Lower leg skin (tissue), 3 donors: ENCODE measurements around the gene MTHFD1L.

Source experiments
- CTCF ChIP-seq, 3 donors: fragments of 450-650 bp; IDR thresholded peaks; one replicate each; pipeline ENCODE4 v1.5.1; 2016; ENCODE audit warnings: antibody characterized with exemption in 3 of 3, mild to moderate bottlenecking in 3 of 3, moderate library complexity in 2 of 3
- POLR2A ChIP-seq, 2 donors: fragments of 450-650 bp; IDR thresholded peaks; one replicate each; pipeline ENCODE4 v1.6.1; 2016 to 2017; ENCODE audit warnings: antibody characterized with exemption in 2 of 2, mild to moderate bottlenecking in 1 of 2, moderate library complexity in 1 of 2

- no peak for TF ChIP-seq CTCF (IDR thresholded peaks at IDR 0.05)
- TF ChIP-seq POLR2A (IDR thresholded peaks at IDR 0.05), result no peak
These were observed 162.7 kb downstream of the MTHFD1L start for GRCh38 chr6:151027936-151028838.
